Left ventricle myocardium inferior (tissue), 1 donor: ENCODE results near the gene ABLIM1. TPM values are rescaled to one million over a fixed set of nuclear protein-coding genes. Genes with fewer than 3 reads are reported as not detected.
A peak's percentile ranks its signal among the peaks of the same experiment; 100 is the strongest.

Experiments
- DNase-seq: peaks from one replicate; pipeline ENCODE4 v3.0.0-alpha.2; 2020
- H3K27ac ChIP-seq: fragments of 200-600 bp; replicated peaks from 2 replicates; pipeline ENCODE4 v1.8.0; 2021
- H3K27me3 ChIP-seq: fragments of 200-600 bp; 2 replicates; pipeline ENCODE4 v1.8.0; 2021; ENCODE audit warnings: low read depth
- H3K36me3 ChIP-seq: fragments of 200-600 bp; 2 replicates; pipeline ENCODE4 v1.8.0; 2021
- H3K4me1 ChIP-seq: fragments of 200-600 bp; 2 replicates; pipeline ENCODE4 v1.8.0; 2021
- H3K4me3 ChIP-seq: fragments of 200-600 bp; 2 replicates; pipeline ENCODE4 v1.8.0; 2021; ENCODE audit warnings: mild to moderate bottlenecking, moderate library complexity
- H3K9me3 ChIP-seq: fragments of 200-600 bp; replicated peaks from 2 replicates; pipeline ENCODE4 v1.8.0; 2021
- intact Hi-C: fragments of 100-400 bp; cut with micrococcal nuclease; formaldehyde crosslinking; loops from one replicate; pipeline ENCODE4 v1.11.0; 2022
- total RNA-seq: library from RNA; stranded (reverse); fragmentation: NEBNext Ultra II Directional; extraction: Animal tissue kit (Norgen Biotek cat#: 25700); gene quantifications from one replicate; pipeline ENCODE4 v1.2.1, GENCODE V29; 2021
- TF ChIP-seq, protein P1 (sequence below): fragments of 200-600 bp; IDR thresholded peaks from 2 replicates; pipeline ENCODE4 v1.8.0; 2021; ENCODE audit warnings: antibody characterized with exemption, mild to moderate bottlenecking, borderline replicate concordance
- donor health status: DM: no; HTN: yes; CAD: no; lungs with severe emphysema.

Gene ABLIM1
- total RNA-seq, 1 donor from 2014 or later: 674 TPM

DNA sequence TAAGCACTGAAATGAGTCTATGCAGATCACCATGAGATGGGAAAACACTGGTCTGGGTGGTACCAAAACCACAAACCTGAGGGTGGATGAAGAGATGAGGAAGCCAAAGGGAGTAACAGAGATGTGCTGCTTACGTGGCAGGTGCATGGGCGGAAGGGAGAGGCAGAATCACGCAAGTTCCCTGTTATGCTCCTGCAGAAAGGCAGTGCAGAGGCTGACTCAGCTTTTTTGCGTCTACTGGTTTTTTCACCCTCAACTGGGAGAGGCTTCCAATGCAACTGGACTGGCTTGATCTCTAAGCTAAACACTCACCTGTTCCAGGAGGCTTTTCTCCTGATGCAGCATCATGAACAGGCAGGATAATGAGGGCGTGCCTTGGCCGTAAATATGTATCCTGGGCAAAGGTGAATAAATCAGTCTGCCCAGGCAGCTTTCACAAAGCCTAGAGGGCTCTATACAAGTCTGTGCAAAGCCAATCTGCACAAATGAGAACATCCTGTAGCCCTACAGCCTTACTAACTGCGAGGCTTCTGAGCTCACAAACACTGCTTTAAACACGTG lies 158.4 kb downstream of the ABLIM1 start:
- Histone ChIP-seq H3K36me3 (peaks cover 36% of the 10 kb centered on the region), H3K4me1 (peaks cover 76% of the 10 kb centered on the region), H3K27ac (peak overlapping the region; percentile 56), H3K27me3 (no peaks in the 10 kb centered on the region), H3K4me3 (no peak overlapping the region), H3K9me3 (no peaks in the 10 kb centered on the region)
- TF ChIP-seq, protein P1, sequence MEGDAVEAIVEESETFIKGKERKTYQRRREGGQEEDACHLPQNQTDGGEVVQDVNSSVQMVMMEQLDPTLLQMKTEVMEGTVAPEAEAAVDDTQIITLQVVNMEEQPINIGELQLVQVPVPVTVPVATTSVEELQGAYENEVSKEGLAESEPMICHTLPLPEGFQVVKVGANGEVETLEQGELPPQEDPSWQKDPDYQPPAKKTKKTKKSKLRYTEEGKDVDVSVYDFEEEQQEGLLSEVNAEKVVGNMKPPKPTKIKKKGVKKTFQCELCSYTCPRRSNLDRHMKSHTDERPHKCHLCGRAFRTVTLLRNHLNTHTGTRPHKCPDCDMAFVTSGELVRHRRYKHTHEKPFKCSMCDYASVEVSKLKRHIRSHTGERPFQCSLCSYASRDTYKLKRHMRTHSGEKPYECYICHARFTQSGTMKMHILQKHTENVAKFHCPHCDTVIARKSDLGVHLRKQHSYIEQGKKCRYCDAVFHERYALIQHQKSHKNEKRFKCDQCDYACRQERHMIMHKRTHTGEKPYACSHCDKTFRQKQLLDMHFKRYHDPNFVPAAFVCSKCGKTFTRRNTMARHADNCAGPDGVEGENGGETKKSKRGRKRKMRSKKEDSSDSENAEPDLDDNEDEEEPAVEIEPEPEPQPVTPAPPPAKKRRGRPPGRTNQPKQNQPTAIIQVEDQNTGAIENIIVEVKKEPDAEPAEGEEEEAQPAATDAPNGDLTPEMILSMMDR: no peak
- no peak for DNase-seq
- intact Hi-C loops: no loop called here

DNA sequence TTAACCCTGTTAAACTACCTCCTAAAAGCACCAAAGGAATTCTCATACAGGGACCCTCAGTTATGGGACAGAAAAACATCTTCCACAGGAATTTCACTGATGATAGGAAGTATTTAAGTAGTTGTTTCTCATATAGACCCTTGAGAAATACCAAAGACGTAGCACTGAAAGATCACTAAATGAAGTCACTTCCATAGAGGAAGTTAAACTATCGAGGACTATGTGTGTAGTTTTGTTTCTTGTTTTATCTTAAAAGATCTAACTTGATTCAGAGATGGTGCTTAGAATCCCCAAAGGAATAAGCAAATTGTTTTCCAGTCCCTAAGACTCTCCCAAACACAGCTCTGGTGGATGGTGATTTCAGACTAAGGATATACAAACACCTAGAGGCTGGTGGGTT lies 159.0 kb downstream of the ABLIM1 start:
- Histone ChIP-seq H3K36me3 (peaks cover 37% of the 10 kb centered on the region), H3K9me3 (no peaks in the 10 kb centered on the region), H3K4me3 (no peak overlapping the region), H3K27ac (peak overlapping the region; percentile 56), H3K27me3 (no peaks in the 10 kb centered on the region), H3K4me1 (peaks cover 76% of the 10 kb centered on the region)
- TF ChIP-seq, protein P1: no peak
- no peak for DNase-seq
- intact Hi-C loops: no loop called here

DNA sequence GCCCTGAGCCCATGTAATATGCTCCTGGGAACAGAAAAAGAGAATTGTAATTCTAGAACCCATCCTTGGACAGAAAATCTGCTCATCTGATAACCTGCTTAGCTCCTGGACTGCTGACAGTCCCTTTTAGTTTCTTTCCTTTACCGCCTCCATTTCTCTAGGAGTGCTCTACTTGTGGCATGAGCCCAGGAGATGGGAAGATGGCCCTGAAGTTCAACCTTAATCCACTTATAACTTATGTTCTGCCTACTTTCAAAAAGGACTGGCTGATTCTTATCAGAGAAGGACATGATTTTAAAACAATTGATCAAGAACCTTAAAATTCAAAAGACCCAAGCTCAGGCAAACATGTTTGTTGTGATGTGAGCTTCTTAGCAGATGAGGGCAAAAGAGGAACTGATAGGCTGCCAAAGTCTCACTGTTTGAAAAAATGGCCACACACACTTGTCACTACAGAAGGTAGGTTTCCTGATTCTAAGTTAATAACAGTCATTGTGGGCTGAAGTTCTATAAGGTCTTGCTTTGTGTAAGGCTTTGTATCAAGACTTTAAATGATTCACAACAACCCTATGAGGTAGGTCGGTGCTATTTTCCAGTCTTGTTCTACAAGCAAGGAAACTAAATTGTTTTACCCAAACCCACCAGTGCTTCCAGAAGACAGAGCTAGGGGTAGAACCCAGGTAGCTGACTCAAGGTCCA lies 159.5 kb downstream of the ABLIM1 start:
- no peak for DNase-seq
- H3K27ac ChIP-seq: peak overlapping the region; percentile 56
- no peaks in the 10 kb centered on the region for H3K9me3 ChIP-seq
- peaks cover 76% of the 10 kb centered on the region for H3K4me1 ChIP-seq
- no peaks in the 10 kb centered on the region for H3K27me3 ChIP-seq
- intact Hi-C loops: no loop called here
- TF ChIP-seq, protein P1: no peak
- H3K36me3 ChIP-seq: peaks cover 37% of the 10 kb centered on the region
- no peak overlapping the region for H3K4me3 ChIP-seq

DNA sequence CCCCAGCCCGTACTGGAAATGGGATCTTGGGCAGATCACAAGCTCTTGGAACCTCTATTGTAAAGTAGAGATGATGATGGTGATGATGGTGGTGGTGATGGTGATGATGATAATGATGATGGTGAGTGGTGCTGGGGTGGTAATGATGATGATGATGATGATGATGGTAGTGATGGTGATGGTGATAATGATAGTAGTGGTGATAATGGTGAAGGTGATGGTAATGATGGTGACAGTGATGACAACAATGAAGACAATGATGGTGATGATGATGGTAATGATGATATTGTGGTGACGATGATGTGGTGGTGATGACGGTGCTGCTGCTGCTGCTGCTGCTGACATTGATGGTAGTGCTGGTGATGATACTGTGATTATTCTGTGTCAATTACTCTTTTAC lies 162.8 kb downstream of the ABLIM1 start:
- Histone ChIP-seq H3K27me3 (no peaks in the 10 kb centered on the region), H3K36me3 (peaks cover 49% of the 10 kb centered on the region), H3K9me3 (no peaks in the 10 kb centered on the region), H3K4me3 (no peak overlapping the region), H3K4me1 (peaks cover 77% of the 10 kb centered on the region), H3K27ac (no peak overlapping the region)
- no peak for DNase-seq
- TF ChIP-seq, protein P1: no peak
- intact Hi-C loops: no loop called here

DNA sequence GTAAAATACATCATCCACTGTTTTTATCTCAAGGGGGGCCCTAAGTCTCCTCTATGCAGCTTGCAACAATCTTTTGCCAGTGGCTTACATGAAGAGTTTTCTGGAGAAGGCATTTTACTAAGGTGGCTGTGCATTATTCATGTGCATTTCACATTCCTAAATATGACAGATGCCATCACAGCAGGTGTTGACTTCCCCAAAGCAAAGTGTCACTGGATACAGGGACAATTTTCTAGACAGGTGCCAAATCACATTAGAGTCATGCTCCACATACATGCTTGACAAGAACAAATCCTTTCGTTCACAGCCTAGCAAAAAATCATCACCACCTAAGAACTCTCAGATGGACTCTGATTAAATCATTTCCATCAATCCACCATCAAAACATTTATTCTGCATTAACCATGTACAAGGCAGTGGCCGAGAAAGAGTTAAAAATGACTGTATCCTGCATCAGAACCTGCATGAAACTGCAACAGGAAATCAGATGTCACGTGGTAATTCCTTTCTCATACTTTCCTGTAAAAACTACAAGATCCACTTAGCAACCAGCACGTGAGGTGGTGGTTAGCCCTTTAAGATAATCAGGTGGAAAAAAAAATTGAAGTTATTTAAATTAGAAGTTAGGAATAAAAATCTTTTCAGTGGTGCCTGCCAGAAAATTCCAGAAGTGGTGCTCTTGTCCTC lies 165.6 kb downstream of the ABLIM1 start:
- peaks cover 84% of the 10 kb centered on the region for H3K4me1 ChIP-seq
- TF ChIP-seq, protein P1: no peak
- intact Hi-C loops: no loop called here

More for the DNA sequence above, 165.6 kb downstream of the ABLIM1 start:
- Histone ChIP-seq H3K4me3 (no peak overlapping the region), H3K9me3 (no peaks in the 10 kb centered on the region), H3K27me3 (no peaks in the 10 kb centered on the region), H3K36me3 (peaks cover 66% of the 10 kb centered on the region), H3K27ac (peak overlapping the region; percentile 92)
- DNase-seq: no peak
